GM21423 (cell line): ENCODE results near the gene PA2G4.
A peak's percentile ranks its signal among the peaks of the same experiment; 100 is the strongest.
"Not testable (repeated sequence)": the region's sequence is repeated elsewhere in the genome, so short reads cannot be mapped to it uniquely, and the experiment has no call there.

Source experiments
- ATAC-seq: cut with Tn5 transposase; IDR thresholded peaks from one replicate; pipeline ENCODE4 v1.9.1; 2021; ENCODE audit warnings: mild to moderate bottlenecking, moderate library complexity; ENCODE audit not compliant: unreplicated experiment

PA2G4 gene

DNA sequence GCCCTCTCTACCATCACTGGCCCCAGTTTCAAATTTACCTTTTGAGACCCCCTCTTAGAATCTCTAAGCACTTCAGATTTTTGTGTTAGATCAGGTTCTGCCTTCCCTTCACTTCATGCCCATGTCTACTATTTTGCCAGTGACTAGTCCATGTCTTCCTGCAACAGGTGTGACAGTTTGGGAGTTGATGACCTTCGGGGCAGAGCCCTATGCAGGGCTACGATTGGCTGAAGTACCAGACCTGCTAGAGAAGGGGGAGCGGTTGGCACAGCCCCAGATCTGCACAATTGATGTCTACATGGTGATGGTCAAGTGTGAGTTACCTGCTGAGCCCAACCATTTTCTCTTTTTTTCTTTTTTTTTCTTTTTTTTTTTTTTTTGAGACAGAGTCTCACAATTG, 5.8 kb upstream of the PA2G4 start:
- ATAC-seq: no peak

DNA sequence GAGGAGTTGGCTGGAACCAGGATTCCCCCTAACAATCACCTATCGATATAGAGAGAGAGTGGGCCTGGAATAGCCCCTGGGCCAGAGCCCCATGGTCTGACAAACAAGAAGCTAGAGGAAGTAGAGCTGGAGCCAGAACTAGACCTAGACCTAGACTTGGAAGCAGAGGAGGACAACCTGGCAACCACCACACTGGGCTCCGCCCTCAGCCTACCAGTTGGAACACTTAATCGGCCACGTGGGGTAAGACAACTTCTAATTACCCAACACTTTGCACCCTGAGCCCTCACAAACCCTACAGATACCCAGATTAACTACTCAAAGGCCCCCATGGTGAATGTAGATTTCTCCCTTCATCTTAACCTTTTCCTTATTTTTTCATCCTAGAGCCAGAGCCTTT, 4.6 kb upstream of the PA2G4 start:
- ATAC-seq: no peak

DNA sequence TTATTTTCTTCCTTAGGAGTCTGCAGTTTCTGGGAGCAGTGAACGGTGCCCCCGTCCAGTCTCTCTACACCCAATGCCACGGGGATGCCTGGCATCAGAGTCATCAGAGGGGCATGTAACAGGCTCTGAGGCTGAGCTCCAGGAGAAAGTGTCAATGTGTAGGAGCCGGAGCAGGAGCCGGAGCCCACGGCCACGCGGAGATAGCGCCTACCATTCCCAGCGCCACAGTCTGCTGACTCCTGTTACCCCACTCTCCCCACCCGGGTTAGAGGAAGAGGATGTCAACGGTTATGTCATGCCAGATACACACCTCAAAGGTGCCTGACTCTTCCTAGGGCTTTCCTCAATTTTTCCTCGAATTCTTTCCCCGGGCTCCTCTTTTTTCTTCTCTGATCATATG, 3.3 kb upstream of the PA2G4 start:
- no peak for ATAC-seq

DNA sequence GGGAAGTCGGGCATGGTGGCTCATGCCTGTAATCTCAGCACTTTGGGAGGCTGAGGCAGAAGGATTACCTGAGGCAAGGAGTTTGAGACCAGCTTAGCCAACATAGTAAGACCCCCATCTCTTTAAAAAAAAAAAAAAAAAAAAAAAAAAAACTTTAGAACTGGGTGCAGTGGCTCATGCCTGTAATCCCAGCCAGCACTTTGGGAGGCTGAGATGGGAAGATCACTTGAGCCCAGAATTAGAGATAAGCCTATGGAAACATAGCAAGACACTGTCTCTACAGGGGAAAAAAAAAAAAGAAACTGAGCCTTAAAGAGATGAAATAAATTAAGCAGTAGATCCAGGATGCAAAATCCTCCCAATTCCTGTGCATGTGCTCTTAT, 1.7 kb upstream of the PA2G4 start:
- ATAC-seq: no peak

DNA sequence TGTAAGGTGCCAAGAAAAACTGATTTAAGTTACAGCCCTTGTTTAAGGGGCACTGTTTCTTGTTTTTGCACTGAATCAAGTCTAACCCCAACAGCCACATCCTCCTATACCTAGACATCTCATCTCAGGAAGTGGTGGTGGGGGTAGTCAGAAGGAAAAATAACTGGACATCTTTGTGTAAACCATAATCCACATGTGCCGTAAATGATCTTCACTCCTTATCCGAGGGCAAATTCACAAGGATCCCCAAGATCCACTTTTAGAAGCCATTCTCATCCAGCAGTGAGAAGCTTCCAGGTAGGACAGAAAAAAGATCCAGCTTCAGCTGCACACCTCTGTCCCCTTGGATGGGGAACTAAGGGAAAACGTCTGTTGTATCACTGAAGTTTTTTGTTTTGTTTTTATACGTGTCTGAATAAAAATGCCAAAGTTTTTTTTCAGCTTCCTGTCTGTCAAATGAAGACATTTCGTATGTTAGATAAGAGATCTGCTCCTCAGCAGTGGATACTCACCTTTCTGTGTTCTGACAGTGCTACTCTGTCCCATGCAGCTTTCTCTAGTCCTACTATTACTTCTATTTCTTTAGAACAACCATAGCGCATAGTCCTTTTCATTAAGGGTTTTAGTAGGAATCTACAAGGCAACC, 1.2 kb upstream of the PA2G4 start:
- ATAC-seq: no peak

DNA sequence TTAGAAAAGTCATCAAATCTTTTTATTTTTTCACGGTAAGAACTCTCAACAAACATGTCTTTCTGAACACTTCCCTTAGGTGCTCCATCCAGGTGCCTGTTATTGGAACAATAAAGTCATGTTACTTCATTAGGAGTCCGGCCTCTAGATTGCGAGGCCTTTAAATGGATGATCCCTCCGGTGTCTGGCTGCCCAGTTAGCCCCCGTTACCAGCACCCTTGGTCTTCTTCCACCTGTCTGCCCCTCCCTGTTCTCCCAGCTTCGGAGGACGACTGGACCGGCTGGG, 593 bp upstream of the PA2G4 start:
- no peak for ATAC-seq

DNA sequence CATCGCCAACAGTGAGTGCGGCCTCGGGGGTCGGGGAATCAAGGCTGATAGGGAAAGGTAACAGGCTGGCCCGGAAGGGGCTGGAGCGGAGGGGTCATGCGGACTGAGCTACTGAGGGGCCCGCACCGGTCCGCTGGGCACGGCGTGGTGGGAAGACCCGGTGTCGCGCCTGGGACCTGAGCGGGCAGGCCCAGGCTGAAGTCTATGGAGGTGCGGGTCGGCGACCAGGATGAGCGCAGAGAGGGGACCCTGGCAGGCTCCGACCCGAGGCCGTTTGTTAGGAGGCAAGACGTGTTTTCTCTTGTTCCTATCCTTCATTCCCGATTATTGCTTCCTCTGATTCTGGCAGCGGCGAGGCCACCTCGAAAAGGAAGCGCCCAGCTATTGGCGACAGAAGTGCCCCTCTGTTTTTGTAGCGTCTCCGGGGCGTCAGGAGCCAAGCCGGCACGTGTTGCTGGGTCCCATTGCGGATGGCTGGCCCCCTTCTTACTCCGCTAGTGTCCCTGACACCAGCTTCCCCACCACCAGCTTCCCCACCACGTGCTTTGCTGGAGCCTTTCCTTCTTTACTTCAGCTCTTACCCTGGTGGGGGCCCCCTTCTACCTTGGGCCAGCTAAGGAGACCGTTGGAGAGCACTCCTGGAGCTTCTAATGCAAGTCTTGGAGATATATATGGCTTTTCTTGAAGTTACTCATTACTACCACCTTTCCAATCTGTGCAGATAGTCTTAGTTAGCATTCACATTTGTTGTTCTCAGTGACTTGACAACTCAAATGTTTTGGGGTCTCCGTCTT, 653 bp downstream of the PA2G4 start:
- ATAC-seq: peak; percentile 7

DNA sequence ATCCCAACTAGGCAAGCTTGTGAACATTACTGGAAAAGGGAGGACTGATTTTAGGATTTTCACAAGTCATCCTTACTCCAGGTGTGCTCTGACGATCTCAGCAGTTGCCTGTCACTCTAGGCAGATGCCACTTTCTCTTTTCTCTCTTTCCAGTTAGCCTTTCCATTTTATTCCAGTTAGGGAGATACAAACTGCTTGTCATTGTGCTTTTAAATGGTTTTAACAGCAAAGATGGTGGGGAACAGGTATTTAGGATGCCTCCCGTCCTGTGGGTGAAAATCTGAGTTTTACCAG, 1.2 kb downstream of the PA2G4 start:
- ATAC-seq: no peak

DNA sequence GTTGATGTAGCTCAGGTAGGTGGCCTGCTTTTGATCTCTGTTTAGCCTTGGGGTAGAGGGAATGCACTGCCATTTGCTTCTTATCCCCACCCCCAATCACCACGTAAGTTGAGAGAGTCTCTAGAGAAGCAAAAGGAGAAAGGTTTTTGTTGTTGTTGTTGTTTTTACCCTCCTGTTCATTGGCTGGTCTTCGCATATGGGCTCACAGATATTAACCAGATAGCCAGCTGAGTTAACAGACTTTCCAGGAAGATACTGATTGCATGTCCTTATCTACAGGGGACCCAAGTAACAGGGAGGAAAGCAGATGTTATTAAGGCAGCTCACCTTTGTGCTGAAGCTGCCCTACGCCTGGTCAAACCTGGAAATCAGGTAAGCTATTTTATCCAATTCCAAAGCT, 2.9 kb downstream of the PA2G4 start:
- ATAC-seq: no peak

DNA sequence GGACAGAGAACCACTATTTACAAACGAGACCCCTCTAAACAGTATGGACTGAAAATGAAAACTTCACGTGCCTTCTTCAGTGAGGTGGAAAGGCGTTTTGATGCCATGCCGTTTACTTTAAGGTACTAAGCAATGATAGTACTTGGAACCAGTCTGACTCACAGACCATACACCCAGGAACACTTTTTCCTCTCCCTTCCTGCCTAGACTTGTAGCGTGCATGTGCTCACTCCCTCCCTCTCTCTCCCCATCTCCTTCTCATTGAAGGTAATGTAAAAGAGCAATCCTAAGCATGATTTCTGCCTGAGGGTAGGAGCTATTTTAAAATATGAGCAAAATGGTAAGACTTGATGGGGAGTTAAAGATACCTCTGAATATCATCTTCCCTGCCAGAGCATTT, 6.2 kb downstream of the PA2G4 start:
- ATAC-seq: no peak

DNA sequence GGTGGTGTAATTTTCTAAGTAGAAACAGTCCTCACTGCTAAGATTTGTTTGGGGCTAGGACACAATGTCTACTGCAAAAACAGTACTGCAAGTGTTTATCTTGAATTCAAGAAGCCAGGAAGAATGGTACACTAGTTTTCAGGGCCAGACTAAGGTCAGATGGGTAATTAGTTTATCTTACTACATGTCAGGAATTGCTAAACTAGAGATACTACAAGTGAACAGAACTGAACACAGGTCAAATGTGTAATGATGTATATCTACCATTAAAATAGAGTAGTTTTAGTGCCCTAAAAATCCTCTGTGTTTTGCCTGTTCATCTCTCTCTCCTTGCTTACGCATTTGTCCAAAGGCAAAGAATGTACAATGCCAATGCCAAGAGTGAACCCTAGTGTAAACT, 9.7 kb downstream of the PA2G4 start:
- no peak for ATAC-seq

DNA sequence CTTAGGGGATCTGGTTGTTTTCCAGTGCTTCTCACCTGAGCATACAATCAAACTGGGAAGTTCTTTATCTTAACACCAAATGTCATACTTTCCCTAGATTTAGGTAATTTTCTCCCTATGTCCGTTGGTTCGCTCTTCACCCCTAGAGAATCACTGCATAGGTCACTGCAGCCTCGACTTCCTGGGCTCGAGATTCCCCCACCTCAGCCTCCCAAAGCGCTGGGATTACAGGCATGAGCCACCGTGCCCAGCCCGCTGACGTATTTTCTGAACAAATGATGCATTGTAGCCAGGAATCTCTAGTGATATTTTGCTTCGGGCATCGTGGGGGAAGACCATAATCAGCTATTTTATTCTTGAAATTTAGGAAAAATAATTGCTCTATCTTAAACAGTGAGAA, 11.0 kb downstream of the PA2G4 start:
- ATAC-seq: no peak

DNA sequence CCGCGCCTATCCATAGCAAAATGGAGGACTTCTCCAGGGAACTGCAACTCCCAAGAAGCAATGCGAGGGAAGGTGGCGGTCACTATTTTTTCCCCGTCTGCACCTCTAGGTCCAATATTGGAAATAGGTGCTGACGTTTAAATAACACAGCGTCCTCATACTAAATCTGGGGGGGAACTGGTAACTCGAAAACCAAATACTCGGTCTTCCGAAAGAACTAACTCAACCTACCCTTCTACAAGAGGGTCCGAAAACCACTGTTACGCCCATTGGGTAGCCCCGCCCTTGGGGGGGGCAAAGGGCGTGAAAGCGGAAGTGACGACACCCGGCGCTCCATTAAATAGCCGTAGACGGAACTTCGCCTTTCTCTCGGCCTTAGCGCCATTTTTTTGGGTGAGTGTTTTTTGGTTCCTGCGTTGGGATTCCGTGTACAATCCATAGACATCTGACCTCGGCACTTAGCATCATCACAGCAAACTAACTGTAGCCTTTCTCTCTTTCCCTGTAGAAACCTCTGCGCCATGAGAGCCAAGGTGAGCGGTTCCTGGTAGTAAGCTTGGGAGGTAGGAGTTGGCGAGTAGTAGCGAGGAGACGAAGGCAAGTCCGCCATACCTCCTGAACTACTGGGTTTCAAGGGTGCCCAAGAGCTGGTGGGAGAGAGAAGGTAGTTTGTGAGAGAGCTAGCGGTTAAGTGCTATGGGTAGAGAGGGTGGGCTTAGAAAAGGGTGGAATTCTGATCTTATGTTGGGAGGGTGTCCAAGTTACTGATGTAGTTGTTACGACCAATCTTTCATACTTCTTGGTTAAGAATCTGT, 12.1 kb downstream of the PA2G4 start, which contains the start of gene RPL41:
Gene RPL41, plus strand, starts transcription at position 367 of the 815 bp plus-strand sequence.
- peak; percentile 36 for ATAC-seq

DNA sequence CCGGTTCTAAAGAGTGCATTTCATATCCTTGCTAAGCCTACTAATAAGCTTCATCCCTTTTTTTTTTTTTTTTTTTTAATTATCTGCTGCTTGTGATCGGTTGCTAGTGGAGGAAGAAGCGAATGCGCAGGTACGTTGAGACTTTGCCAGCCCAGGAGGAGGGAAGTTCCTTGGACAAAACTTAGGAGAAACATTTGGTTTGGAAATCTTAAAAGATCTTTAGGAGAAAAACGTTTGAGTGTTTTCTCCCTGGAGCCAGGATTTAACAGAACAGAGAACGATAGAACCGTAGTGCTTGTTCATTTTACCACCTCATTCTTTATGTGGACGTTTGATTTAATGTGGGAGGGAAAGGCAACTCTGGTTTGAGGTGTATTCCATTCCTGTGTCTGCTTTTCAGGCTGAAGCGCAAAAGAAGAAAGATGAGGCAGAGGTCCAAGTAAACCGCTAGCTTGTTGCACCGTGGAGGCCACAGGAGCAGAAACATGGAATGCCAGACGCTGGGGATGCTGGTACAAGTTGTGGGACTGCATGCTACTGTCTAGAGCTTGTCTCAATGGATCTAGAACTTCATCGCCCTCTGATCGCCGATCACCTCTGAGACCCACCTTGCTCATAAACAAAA, 12.8 kb downstream of the PA2G4 start:
- not testable (repeated sequence) for ATAC-seq

DNA sequence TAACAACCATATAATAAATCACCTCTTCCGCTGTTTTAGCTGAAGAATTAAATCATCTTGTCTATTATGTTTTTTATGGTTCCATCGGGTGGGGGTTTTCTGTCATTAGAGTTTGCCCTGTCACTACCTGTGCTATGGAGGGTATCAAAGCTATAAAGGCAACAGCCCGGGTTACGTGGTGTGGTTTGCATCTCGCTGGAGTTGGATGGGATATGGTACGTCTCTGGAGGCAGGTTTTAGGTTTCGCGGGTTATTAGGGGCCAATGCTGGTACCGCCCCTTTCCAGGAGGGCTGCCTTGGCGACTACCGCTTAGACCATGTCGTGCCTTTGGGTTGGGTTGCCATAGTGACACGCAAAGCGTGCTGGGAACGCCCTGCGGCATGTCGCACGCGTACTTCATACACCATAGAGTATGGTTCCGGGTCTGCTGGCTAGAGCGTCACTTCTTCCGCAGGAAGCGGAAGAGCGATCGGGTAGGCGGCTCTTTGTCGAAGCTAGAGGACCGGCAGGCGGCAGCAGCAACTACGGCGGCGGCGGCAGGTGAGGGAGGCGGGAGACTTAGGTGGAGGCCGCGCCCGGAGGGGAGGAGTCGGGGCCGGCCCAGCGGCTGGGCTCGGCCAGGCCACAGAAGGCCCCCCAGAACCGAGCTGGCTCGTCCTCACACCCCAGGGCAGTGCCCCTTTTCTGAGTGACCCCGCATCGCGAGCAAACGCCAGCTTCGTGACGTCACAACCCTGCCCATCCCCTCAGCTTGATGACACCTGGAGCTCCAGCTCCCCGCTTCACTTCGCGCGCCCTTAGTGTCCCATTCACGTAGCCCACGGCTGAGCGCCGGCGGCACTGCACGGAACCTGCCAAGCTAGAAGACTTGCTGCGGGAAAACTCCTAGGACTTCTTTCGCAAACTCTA, 13.7 kb downstream of the PA2G4 start, which contains the start of gene ZC3H10:
Gene ZC3H10, plus strand, starts transcription at position 489 of the 910 bp plus-strand sequence. CDS start 2,297 bp downstream, outside the sequence.
- peak; percentile 83 for ATAC-seq

DNA sequence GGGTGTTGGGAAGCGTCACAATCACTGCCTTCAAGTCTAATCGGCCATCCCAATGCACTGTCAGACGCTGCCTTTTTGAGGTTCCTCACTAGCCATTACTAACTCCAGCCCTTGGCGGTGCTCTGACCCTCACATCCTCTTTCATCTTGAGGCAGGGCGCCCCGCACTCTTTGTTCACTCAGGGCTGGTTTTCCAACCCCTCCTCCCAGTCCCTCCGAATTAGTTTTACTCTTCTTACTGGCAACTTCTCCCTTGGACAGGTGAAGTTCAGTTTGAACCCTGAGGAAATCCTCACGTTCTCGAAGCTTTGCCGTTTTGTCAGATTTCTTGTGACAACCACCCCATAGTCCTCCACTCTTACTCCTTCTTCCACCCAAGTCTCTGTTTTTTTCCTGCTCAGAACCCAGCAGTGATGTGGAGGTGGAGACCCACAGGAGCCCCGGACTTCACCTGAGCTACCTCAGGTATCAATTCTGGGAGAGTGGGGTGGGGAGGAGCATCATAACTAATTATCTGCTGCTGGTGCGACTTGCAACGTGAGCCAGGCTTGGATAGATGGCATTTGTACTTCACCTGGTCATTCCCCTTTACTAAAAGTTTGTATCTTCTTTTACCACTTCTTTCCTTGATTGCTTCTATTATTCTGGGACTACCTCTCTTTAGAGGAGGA, 14.5 kb downstream of the PA2G4 start:
- peak; percentile 1 for ATAC-seq

DNA sequence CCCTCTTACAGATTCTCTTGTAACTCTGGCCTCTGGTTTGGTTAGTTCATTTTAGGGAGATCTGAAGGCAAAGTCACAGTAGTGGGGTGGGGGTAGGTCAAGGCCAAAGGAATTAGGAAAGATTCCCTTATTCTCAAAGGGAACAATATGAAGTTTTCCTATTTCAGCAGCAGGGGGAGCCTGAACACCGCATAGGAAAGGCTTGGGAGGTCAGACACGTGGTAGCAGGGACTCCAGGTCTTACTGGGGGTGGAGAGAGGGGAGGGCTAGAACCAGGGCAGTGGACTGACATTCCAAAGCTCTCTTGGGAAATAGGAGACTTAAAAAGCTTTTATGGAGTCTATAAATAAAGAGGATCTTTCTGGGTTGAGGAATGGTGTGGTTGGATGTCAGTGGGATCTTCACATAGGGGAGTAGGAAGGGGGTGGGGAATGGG, 15.0 kb downstream of the PA2G4 start:
- no peak for ATAC-seq

DNA sequence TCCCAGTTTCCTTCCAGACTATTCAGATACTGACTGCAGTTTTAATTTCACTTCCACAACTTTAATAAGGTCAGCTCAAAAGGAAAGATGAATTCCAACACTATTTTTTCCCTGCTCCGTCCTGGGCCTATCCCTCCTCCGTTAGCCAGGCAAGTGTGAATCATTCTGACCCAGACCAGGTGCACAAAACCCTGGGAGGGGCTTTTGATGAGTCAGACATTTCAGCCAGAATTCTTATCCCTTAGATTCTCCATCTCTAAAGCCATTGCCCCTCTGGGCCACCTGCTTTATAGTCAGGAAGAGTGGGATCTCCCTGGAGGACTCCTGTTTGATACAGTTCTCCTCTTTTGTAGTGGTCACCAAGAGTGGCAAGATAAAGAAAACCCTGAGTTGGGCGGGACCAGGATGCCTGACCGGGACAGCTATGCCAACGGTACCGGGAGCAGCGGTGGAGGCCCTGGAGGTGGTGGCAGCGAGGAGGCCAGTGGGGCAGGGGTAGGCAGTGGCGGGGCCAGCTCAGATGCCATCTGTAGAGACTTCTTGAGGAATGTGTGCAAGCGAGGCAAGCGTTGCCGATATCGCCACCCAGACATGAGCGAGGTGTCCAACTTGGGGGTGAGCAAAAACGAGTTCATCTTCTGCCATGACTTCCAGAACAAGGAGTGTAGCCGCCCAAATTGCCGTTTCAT, 15.9 kb downstream of the PA2G4 start:
- no peak for ATAC-seq

DNA sequence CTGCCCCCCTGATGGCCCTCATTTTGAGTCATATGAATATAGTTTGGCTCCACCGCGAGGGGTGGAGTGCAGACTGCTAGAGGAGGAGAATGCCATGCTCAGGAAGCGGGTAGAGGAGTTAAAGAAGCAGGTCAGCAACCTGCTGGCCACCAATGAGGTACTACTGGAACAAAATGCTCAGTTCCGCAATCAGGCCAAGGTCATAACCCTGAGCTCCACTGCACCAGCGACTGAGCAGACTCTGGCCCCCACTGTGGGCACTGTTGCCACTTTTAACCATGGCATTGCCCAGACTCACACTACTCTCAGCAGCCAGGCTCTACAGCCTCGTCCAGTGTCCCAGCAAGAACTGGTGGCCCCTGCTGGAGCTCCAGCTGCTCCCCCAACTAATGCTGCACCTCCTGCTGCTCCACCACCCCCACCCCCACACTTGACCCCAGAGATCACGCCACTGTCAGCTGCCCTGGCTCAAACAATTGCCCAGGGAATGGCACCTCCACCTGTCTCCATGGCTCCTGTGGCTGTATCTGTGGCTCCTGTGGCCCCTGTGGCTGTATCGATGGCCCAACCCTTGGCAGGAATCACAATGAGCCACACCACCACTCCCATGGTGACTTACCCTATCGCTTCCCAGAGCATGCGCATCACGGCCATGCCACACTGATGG, 17.0 kb downstream of the PA2G4 start:
- ATAC-seq: no peak
